ENCODE data around the gene EYA3.

EYA3 gene

GRCh38 chr1:28071813-28072212 is 16.6 kb downstream of the EYA3 start:
- DNase-seq (ENCODE audit: low spot score) (no peak), FAIRE-seq (no peak)

GRCh38 chr1:28070725-28071593 is 17.5 kb downstream of the EYA3 start:
- DNase-seq (ENCODE audit: low spot score), result no peak
- FAIRE-seq, result no peak

GRCh38 chr1:28067523-28068090 is 20.8 kb downstream of the EYA3 start:
- DNase-seq (ENCODE audit: low spot score) (no peak), FAIRE-seq (no peak)

- DNase-seq (ENCODE audit: low spot score), result no peak
- FAIRE-seq, result no peak
Measured at GRCh38 chr1:28066393-28067154, 21.8 kb downstream of the EYA3 start.

- no peak for DNase-seq (ENCODE audit: low spot score)
- no peak for FAIRE-seq
Measured at GRCh38 chr1:28064064-28064463, 24.3 kb downstream of the EYA3 start.

- FAIRE-seq, result no peak
- DNase-seq (ENCODE audit: low spot score), result no peak
Measured at GRCh38 chr1:28062806-28063205, 25.6 kb downstream of the EYA3 start.

- no peak for FAIRE-seq
- DNase-seq (ENCODE audit: low spot score), result no peak
Measured at GRCh38 chr1:28058971-28059878, 29.2 kb downstream of the EYA3 start.

GRCh38 chr1:28058168-28058567 is 30.2 kb downstream of the EYA3 start:
- no peak for FAIRE-seq

GRCh38 chr1:28056129-28056925 is 32.1 kb downstream of the EYA3 start:
- DNase-seq (ENCODE audit: low spot score), result no peak
- FAIRE-seq, result no peak

More at GRCh38 chr1:28058168-28058567, 30.2 kb downstream of the EYA3 start:
- DNase-seq (ENCODE audit: low spot score), result no peak

GRCh38 chr1:28050776-28051175 is 37.6 kb downstream of the EYA3 start:
- FAIRE-seq, result no peak

GRCh38 chr1:28046716-28047115 is 41.7 kb downstream of the EYA3 start:
- FAIRE-seq (no peak), DNase-seq (ENCODE audit: low spot score) (no peak)

More at GRCh38 chr1:28050776-28051175, 37.6 kb downstream of the EYA3 start:
- no peak for DNase-seq (ENCODE audit: low spot score)

GRCh38 chr1:28045777-28046176 is 42.6 kb downstream of the EYA3 start:
- peak; percentile 27 for FAIRE-seq
- DNase-seq (ENCODE audit: low spot score), result no peak

- FAIRE-seq, result no peak
- no peak for DNase-seq (ENCODE audit: low spot score)
Measured at GRCh38 chr1:28044399-28044798, 44.0 kb downstream of the EYA3 start.

- FAIRE-seq (no peak), DNase-seq (ENCODE audit: low spot score) (no peak)
Measured at GRCh38 chr1:28039341-28039740, 49.1 kb downstream of the EYA3 start.

GRCh38 chr1:28037946-28038345 is 50.5 kb downstream of the EYA3 start:
- FAIRE-seq, result no peak
- no peak for DNase-seq (ENCODE audit: low spot score)

- DNase-seq (ENCODE audit: low spot score), result no peak
- no peak for FAIRE-seq
Measured at GRCh38 chr1:28037206-28037605, 51.2 kb downstream of the EYA3 start.

- FAIRE-seq, result no peak
- DNase-seq (ENCODE audit: low spot score), result no peak
Measured at GRCh38 chr1:28036431-28036830, 52.0 kb downstream of the EYA3 start.

GRCh38 chr1:28035420-28035819 is 53.0 kb downstream of the EYA3 start:
- FAIRE-seq (no peak), DNase-seq (ENCODE audit: low spot score) (no peak)

- no peak for FAIRE-seq
- DNase-seq (ENCODE audit: low spot score), result no peak
Measured at GRCh38 chr1:28032281-28032680, 56.1 kb downstream of the EYA3 start.

- FAIRE-seq, result no peak
- no peak for DNase-seq (ENCODE audit: low spot score)
Measured at GRCh38 chr1:28031173-28031572, 57.2 kb downstream of the EYA3 start.

Measured in urothelium cell line (cell line).